DMS114 treated with DMSO at 0.1 percent for 48 hours (cell line): Measurements from ENCODE around the gene PCDH15.

Experiments
- DNase-seq: peaks from one replicate; lab custom pipeline; 2025; ENCODE audit not compliant: unreplicated experiment; lab: John Stamatoyannopoulos, UW

PCDH15 gene

DNA sequence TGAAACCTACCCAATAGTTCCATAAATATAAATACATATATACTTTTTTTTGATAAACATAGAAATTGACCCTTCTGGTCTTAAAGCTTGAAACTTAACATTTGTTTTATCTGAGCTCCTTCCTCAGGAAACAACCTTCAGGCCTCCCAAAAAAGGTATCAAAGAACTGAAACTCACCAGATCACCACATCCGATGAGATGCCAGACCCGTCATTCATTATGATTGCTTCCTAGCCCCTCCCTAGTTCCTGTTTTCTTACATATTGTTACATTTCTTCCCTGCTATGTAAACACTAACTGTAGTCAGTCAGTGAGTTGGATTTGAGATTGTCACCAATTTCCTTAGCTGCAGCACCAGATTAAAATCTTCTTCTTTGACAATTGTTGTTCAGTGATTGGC, 663.6 kb downstream of the PCDH15 start:
- no peak for DNase-seq

DNA sequence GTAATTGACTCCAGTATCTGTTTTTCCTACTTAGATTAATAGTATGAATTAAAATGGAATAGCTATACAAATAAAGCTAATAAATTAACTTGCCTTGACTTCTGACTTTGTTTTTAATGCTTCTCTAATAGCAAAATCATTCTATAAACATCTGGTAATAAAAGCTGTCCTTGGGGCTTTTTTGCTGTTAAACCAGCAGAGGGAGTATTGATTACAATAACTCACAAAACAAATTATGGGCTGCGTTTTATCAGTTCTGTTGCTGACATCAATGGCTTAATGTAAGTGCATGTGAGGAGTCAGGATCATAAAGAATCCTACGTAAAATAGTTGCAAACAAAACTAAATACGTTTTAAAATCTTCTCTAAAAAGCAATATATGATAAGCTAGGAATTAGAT, 667.8 kb downstream of the PCDH15 start:
- DNase-seq: no peak

DNA sequence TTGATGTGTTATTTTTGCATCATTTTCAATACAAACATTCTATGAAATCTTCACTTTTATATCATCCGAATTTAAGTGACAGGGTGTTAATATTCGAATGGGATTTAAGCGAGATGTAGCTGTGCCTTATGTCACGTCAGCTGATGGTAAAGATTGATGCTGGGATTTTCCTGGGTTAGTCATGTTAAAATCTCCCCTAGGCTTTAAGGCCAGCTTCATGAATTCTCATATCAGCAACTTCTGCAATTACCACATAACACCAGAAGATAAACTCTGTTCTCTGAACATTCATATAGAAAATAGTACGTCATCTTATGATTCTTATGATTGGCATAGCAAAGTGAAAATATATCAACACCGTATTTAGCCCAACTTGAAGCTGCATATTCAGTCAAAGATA, 669.2 kb downstream of the PCDH15 start:
- no peak for DNase-seq

DNA sequence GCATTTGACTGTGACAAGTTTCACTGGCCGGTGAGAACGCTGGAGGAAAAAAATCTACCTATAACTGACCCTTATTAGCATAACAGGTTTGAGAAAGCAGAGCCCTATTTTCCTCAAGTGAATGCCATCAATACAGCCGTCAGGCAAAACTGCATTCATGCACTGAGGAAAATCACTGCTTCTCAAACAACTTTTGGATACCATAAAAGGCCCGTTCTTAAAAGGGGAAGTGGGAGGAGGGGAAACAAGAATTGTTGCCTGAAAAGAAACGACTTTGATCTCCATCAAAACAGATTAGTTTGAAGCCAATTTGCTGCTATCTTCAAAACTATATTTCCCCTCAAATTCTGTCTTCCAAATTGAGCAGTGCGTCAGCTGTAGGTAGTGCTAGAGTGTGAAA, 670.6 kb downstream of the PCDH15 start:
- no peak for DNase-seq

DNA sequence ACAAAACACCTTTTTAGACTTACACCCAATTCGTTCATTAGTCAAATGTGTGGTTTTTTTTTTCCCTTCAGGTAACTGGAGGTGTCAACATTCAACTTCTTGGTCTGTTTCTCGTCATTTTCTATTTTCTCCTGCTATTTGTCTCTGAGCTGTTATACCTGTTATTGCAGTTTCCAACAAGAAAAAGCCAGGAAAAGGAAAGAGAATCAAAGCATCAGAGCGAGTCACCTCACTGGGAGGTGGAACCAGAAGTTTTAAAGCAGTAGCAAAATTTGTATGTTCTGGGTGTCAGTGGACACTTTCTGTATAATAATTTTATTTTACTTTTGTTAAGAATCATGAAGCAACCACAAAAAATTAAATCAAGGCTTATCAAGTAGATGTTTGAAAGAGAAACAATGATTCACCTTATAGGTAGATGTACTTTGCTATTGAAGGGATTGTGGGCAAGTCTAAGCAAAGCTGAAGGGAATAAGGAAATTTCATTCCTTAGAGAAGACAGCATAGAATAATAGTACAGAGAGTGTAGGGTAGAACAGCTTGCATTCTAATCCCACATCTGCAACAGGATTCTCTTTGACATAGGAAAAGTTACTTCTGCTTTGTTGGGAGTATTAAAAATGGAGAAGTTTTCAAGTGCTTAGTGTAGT, 675.8 kb downstream of the PCDH15 start:
- no peak for DNase-seq

DNA sequence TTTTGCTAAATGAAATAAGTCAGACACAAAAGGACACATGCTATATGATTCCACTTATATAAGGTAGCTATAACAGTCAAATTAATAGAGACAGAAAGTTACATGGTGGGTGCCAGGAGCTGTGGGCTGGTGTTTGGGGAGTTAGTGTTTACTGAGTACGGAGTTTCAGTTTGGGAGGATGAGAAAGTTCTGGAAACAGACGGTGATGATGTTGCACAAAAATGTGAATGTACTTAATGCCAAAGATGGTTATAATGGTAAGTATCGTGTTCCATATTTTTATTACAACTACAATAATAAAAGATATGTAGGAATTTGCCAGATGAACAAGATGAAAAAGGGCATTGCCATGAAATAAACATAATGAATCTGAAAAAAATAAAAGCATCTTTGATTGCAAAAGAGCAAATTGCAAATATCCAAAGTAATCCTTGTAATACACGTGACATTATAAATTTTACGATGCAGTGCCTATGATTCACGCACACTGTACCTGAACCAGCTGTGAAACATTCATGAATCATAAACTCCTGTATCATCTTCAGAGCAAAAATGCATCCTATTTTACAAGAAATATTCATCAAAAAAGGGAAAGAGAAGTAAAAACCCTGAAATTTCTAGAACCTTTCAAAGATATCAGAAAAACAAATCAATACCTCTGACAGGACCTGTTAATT, 676.7 kb downstream of the PCDH15 start:
- DNase-seq: no peak

DNA sequence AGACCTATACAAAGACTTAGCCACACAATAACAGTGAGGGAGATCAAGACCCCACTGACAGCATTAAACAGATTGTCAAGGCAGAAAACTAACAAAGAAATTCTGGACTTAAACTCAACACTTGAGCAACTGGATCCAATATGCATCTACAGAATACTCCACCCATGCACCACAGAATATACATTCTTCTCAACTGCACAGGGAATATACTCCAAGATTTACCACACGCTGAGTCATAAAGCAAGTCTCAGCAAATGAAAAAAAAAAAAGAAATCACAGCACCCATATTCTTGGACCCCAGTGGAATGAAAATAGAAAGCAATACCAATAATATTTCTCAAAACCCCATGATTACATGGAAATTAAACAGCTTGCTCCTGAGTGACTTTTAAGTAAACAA, 680.2 kb downstream of the PCDH15 start:
- DNase-seq: no peak

DNA sequence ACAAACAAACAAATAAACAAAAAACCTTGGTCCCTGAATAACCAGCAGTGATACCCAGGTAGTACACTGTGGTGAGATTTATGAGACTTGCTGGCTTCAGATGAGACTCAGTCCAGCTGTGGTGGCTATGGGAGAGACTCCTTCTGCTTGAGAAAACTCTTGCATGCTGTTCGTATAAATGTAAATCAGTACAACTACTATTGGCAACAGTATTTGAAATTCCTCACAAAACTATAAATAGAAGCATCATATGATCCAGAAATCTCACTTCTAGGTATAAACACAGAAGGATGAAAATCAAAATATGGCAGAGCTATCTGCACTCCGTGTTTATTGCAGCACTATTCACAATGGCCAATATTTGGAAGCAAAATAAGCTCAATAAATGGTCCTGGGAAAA, 692.1 kb downstream of the PCDH15 start:
- DNase-seq: no peak

DNA sequence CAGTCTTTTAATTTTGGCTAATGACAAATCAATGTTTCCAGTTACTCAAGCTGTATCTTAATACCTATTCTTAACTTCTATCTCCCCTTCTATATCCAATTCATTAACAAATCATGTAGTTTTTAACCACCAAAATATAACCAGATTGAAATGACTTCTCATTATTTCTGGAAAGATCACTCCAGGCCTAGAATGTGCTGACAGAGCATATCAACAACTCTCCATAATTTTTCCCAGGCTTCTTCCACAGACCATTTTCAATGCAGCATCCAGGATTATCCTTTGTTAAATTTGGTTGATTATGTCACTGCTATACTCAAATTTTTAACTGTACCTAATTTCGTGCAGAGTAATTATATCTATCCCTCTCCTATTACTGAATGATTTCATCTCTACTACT, 704.1 kb downstream of the PCDH15 start:
- no peak for DNase-seq

DNA sequence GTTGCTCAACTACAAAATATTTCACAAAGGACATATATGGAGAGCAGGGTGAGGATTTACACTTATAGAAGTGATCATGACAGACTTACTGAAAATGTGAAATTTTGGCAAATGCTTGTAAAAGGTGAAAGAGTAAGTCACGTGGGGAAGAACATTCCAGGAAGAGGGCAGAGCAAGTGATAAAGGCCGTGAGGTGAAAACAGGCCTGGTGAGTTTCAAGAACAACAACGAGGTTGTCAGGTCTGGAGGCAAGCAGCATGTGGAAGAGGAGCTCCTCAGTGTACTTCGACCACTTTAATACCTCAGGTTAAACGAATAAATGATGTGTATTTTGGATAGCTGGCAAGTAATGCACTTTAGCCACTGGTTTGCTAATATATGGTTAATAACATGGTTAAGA, 706.7 kb downstream of the PCDH15 start:
- DNase-seq: no peak

DNA sequence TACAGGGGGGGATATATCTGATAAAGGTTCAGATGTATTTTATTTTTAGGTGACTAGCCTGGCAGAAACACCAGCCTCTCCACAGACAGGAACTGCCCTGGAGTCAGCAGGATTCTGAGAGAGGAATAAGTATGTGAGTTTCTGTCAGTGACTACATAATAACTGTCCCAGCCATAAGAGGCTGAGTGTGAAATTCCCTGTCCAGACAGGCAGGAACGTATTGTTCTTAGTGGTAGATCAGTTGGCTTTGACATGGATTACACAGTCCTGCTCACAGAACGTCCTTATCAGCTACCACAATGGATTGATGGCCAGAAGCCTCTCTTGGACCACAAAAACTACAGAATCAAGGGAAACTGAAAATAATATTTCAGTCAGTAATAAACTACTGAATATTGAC, 709.8 kb downstream of the PCDH15 start:
- no peak for DNase-seq

DNA sequence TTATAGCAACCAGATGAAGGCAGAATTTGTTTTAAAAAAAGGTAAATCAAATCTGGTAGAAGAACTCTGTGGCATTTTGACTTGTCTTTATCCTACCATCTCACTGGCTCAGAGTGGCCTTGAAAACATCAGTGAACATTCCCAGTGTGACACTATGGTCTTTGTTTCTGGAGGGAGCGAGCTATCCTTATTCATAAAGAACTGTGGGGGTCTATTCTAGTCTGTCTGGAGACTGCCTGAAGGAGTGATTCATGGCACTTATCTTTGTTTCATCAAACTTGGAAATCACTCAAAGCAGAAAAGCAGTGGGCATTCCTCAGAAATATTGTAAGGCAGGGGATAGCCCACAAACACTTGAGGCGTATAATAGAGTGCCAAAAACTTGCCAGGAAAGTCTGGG, 719.1 kb downstream of the PCDH15 start:
- no peak for DNase-seq

DNA sequence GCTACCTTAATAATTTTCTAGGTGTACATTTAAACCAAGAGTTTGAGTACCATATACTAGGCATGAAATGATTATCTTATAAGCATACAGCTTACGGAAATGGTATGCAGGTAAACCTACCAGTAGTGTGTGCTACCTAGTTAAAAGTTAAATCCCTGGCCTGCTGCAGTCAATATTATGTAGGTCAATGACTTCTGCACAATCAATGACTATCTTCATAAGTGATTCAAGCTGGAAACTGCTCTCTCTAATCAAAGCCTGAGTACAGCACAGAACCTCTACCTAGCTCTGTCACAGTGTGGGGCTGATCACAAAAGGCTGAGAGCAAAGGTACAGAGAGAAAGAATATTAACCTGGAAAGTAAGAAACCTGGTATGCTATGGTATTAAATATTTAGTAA, 733.7 kb downstream of the PCDH15 start:
- no peak for DNase-seq

DNA sequence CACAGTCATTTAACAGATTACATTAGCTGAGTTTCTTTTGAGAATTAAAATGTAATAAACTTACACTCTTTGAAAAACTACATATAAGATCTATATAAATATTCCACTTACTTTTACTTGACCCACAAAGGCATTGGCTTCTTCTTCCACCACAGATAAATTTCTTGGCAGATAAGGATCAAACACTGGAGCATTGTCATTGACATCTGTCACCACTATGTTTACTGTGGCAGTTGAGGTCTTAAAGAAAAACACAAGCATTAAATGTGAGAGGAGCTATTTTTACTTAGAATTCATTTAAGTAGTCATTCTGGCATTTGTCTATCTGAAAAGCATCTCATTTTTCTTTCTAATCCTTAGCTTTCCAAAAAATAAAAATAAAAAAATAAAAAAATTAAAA, 734.4 kb downstream of the PCDH15 start:
- no peak for DNase-seq

DNA sequence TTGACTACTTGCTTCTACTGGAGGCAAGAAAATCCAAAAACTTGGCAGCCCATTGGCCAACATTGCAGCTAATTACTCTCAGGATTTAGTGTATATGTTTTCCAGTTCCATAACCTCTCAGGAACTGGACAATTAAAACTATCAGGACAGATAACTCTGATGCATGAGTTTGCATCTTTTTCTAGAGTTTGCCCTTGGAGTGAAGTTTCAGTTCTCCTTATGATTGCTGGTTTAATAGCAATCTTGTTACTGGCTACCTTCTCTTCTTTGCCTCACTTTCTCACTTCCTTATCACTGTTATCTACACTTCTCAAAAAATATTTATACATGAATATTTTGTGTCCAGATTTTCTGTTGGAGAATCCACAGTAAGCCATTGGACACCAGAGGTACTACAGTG, 735.9 kb downstream of the PCDH15 start:
- no peak for DNase-seq

DNA sequence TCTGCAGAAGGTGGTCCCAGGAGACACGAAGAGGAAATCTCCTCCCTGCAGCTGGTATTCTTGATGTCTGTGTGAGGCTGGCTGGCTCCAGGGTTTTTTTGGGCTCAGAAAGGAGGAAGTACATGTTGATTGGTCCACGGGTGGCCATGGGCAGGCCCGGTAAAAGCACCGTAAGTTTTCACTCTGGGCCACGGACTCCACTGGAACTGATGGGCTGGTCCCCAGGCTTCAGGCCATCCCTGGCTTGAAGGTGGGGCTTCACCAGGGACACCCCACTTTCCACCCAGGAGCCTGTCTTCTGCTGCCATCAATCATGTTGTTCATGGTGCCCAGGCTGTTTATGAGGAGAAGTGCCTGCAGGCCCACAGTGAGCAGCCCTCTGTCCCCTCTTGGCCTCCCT, 736.8 kb downstream of the PCDH15 start:
- DNase-seq: no peak

DNA sequence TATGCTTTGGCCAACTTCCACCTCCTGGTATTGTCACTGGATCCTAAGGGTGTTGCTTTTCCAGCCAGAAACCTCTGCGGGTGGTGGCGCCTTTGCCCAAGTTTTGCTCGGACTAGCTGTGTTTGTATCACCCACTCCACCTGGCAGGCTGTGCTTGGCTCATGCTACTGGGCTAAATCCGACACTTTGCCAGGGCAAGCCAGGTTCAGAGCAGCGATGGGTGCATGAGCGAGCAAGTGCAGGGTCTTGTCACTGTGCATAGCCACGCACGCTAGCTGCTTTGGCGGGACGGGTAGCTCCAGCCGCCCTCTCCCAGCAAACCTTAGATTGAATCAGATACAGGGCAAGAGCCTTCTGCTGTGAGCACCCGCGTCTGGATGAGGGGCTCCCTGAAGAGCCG, 737.5 kb downstream of the PCDH15 start:
- no peak for DNase-seq

DNA sequence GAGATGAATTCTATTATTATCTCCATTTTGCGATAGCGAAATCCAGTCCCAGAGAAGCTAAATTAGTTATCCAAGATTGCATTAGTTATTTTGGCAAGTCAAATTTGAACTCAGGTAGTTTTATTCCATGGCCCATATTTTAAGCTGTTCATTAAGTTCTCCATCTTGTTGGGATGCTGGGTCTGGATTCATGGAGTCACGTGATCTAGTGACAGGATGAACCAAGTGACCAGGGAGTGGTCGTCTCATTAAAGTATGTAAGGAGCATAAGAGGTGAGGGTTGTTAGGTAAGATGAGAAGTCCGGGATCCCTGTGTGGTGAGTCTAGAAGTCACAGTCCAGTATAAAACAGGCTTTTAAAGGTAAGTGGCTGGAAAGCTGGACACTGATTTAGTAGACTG, 740.5 kb downstream of the PCDH15 start:
- DNase-seq: no peak

DNA sequence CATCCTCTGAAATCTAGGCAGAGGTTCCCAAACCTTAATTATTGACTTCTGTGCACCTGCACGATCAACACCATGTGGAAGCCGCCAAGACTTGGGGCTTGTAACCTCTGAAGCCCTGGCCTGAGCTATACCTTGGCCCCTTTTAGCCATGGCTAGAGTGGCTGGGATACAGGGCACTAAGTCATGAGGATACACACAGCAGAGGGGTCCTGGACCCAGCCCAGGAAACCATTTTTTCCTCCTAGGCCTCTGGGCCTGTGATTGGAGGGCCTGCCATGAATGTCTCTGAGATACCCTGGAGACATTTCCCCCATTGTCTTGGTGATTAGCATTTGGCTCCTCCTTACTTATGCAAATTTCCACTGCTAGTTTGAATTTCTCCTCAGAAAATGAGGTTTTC, 743.7 kb downstream of the PCDH15 start:
- DNase-seq: no peak

DNA sequence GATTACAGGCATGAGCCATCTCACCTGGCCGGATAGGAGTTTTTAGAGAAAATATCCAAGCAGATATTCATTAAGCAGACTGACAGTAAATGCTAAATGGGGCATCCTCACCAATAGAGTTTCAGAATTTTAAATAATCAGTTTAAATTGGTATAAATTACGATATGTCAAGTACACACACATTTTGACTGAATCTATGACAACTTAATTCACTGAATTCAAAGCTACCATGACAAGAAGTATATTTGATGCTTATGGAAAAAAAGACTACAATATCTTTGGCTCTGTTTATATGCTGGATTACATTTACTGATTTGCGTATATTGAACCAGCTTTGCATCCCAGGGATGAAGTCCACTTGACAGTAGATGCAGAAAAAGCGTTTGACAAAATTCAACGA, 774.7 kb downstream of the PCDH15 start:
- no peak for DNase-seq

DNA sequence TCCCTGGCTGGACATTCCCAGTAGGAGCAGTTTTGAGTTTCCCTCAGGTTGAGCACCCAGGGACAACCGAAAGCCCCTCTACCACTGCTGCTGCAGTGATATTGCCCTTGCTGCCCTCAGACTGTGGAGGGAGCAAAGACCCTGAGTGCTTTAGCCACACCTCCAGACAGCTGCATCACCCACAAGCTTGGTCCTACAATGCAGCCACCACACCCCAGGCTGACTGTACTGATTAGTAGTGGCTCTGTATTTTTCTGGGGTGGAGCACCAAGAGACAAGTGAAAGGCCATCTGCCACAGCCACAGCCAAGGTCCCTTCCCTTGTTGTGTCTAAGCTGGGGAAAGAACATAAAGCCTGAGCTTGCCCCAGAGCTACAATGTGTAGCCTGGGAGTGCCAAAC, 789.9 kb downstream of the PCDH15 start:
- no peak for DNase-seq

DNA sequence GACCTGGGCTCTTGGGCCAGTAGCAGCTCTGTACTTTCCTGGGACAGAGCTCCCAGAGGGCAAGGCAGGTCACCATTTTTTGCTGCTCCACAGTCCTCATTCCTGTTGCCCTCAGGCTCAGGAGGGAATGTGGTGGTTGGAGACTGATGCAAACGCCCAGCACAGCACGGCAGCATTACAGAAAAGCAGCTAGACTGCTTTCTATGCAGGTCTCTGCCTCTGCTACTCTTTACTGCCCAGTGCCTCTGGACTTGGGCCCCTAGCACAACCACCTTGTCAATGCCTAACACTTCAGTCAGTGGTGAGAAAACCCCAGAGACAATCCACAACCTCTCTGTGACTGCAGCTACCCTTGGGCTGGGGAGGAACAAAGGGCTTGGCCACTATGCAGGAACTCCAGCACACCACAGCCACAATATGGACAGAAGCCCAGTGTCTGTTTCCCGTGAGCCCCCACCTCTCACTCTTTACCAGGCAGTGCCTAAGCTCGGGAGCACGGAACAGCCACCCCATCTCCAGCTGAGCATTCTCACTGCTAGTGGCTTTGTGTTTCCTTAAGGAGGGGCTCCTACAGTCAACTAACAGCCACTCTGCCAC, 790.6 kb downstream of the PCDH15 start:
- DNase-seq: no peak

DNA sequence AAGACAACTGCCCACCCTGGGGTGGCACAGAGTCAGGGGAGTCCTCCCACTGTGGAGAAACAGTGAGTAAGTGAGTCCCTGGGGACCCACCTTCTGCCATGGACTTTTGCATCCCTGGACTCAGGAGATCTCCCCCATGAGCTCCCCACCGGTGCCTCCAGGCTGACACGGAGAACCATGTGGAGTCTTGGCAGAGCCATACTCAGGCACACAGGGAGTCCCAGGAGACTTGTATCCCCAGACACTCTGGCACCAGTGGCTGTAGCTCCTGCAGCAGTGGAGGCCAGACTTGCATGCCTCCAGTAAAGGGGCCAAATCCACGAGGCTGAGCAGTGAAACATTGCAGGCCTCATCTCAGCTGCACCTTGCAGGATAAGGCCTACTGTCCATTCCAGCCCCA, 791.4 kb downstream of the PCDH15 start:
- DNase-seq: no peak
